GM23338 (cell line): ENCODE measurements around the gene NPAT. TPM values are rescaled to one million over a fixed set of nuclear protein-coding genes. Genes with fewer than 3 reads are reported as not detected.

Experiments used
- ATAC-seq: fragments of 200-7000 bp; cut with Tn5 transposase; 3 replicates; pipeline ENCODE4 v1.9.1; 2020
- DNase-seq: peaks from one replicate; pipeline ENCODE4 v3.0.0-alpha.2; 2015; ENCODE audit warnings: low spot score
- H2AFZ ChIP-seq: fragments of 200-600 bp; sonication (generic); 2 replicates; pipeline ENCODE4 v1.8.0; 2016; ENCODE audit warnings: antibody characterized with exemption, mild to moderate bottlenecking, moderate library complexity
- H3F3A ChIP-seq: fragments of 200-600 bp; sonication (generic); replicated peaks from 2 replicates; pipeline ENCODE4 v1.8.0; 2017; ENCODE audit warnings: antibody characterized with exemption, mixed run types, low read depth
- H3K27ac ChIP-seq: fragments of 200-600 bp; sonication (generic); 2 replicates; pipeline ENCODE4 v1.6.1; 2016; ENCODE audit warnings: low read depth
- H3K27me3 ChIP-seq: fragments of 200-600 bp; sonication (generic); 2 replicates; pipeline ENCODE4 v1.8.0; 2016; ENCODE audit warnings: mild to moderate bottlenecking, mixed run types, moderate library complexity; ENCODE audit not compliant: insufficient read depth
- H3K36me3 ChIP-seq: fragments of 200-600 bp; sonication (generic); 2 replicates; pipeline ENCODE4 v1.8.0; 2016; ENCODE audit warnings: mild to moderate bottlenecking; ENCODE audit not compliant: insufficient read depth
- H3K4me1 ChIP-seq: fragments of 200-600 bp; sonication (generic); 2 replicates; pipeline ENCODE4 v1.8.0; 2016; ENCODE audit warnings: mild to moderate bottlenecking, moderate library complexity; ENCODE audit not compliant: insufficient read depth
- H3K4me2 ChIP-seq: fragments of 200-600 bp; sonication (generic); 2 replicates; pipeline ENCODE4 v1.7.1; 2017; ENCODE audit warnings: mixed run types
- H3K4me3 ChIP-seq: fragments of 200-600 bp; sonication (generic); 2 replicates; pipeline ENCODE4 v1.6.1; 2016; ENCODE audit warnings: mixed run types
- H3K79me2 ChIP-seq: fragments of 200-600 bp; sonication (generic); replicated peaks from 2 replicates; pipeline ENCODE4 v1.8.0; 2017; ENCODE audit warnings: mild to moderate bottlenecking; ENCODE audit not compliant: insufficient read depth
- H3K9me2 ChIP-seq: fragments of 200-600 bp; sonication (generic); 2 replicates; pipeline ENCODE4 v1.8.0; 2017; ENCODE audit not compliant: insufficient read depth
- H4K20me1 ChIP-seq: fragments of 200-600 bp; sonication (generic); replicated peaks from 2 replicates; pipeline ENCODE4 v1.8.0; 2017; ENCODE audit warnings: mild to moderate bottlenecking; ENCODE audit not compliant: insufficient read depth
- H3K27ac Mint-ChIP-seq: 2 replicates; pipeline ENCODE4 v1.8.0; 2020; ENCODE audit warnings: inconsistent platforms, mild to moderate bottlenecking, moderate library complexity, mixed read lengths
- H3K27me3 Mint-ChIP-seq: 3 replicates; pipeline ENCODE4 v1.8.0; 2022; ENCODE audit warnings: low read depth, mild to moderate bottlenecking, moderate library complexity, mixed read lengths, inconsistent platforms; ENCODE audit not compliant: insufficient read depth, poor library complexity
- H3K36me3 Mint-ChIP-seq: 3 replicates; pipeline ENCODE4 v1.8.0; 2021; ENCODE audit warnings: low read depth, mild to moderate bottlenecking, inconsistent platforms, moderate library complexity, mixed read lengths
- H3K4me1 Mint-ChIP-seq: 3 replicates; pipeline ENCODE4 v1.8.0; 2020; ENCODE audit warnings: mild to moderate bottlenecking, inconsistent platforms, mixed read lengths
- H3K4me3 Mint-ChIP-seq: 3 replicates; pipeline ENCODE4 v1.8.0; 2021; ENCODE audit warnings: moderate library complexity, mild to moderate bottlenecking, inconsistent platforms, mixed read lengths
- H3K9me3 Mint-ChIP-seq: 3 replicates; pipeline ENCODE4 v1.8.0; 2020; ENCODE audit warnings: moderate library complexity, mild to moderate bottlenecking, inconsistent platforms, mixed read lengths
- CREB1 ChIP-seq: fragments of 250-450 bp; sonication (Bioruptor Pico); IDR thresholded peaks from 2 replicates; pipeline ENCODE4 v1.5.0; 2020; ENCODE audit warnings: low read depth, mild to moderate bottlenecking, moderate library complexity
- EZH2 ChIP-seq: fragments of 200-600 bp; sonication (generic); IDR thresholded peaks from one replicate; pipeline ENCODE4 v1.8.0; 2017; ENCODE audit warnings: antibody characterized with exemption, mild to moderate bottlenecking, low read depth; ENCODE audit not compliant: unreplicated experiment
- EZH2phosphoT487 ChIP-seq: fragments of 200-600 bp; sonication (generic); IDR thresholded peaks from one replicate; pipeline ENCODE4 v1.8.1; 2018; ENCODE audit warnings: antibody characterized with exemption; ENCODE audit not compliant: unreplicated experiment
- JUNB ChIP-seq: IDR thresholded peaks from one replicate; pipeline ENCODE4 v1.6.1; 2016; ENCODE audit warnings: antibody characterized with exemption; ENCODE audit not compliant: unreplicated experiment
- NANOG ChIP-seq: IDR thresholded peaks from 2 replicates; pipeline ENCODE4 v1.6.1; 2016; ENCODE audit warnings: antibody characterized with exemption, borderline replicate concordance
- POLR2AphosphoS5 ChIP-seq: IDR thresholded peaks from 2 replicates; pipeline ENCODE4 v1.6.1; 2016; ENCODE audit warnings: antibody characterized with exemption, low read depth
- STAT1 ChIP-seq: IDR thresholded peaks from one replicate; pipeline ENCODE4 v1.6.1; 2016; ENCODE audit warnings: antibody characterized with exemption; ENCODE audit not compliant: unreplicated experiment
- ZNF114 ChIP-seq: fragments of 250-450 bp; sonication (Bioruptor Pico); IDR thresholded peaks from 2 replicates; pipeline ENCODE4 v1.5.0; 2020; ENCODE audit warnings: mild to moderate bottlenecking, moderate library complexity
- ZNF331 ChIP-seq: fragments of 250-450 bp; sonication (Bioruptor Pico); IDR thresholded peaks from 2 replicates; pipeline ENCODE4 v1.5.0; 2020; ENCODE audit warnings: low read depth, mild to moderate bottlenecking, moderate library complexity
- ZNF462 ChIP-seq: fragments of 250-450 bp; sonication (Bioruptor Pico); IDR thresholded peaks from 2 replicates; pipeline ENCODE4 v1.5.0; 2020; ENCODE audit warnings: mild to moderate bottlenecking, moderate library complexity
- polyA plus RNA-seq: library from polyadenylated mRNA; unstranded; fragments of >200 nt; fragmentation: Nextera tagmentation; extraction: Ambion mirVana; gene quantifications from 2 replicates; pipeline ENCODE4 v1.2.1, GENCODE V29; 2016
- total RNA-seq: library from RNA; depleted of rRNA; stranded (reverse); fragments of >200 nt; shearing (Covaris generic); gene quantifications from 2 replicates; pipeline ENCODE4 v1.2.3, GENCODE V29; 2014
- TF ChIP-seq, protein P1 (sequence below): IDR thresholded peaks from 2 replicates; pipeline ENCODE4 v1.6.1; 2016; ENCODE audit warnings: antibody characterized with exemption
- TF ChIP-seq, protein P2 (sequence below): IDR thresholded peaks from one replicate; pipeline ENCODE4 v1.6.1; 2018; ENCODE audit warnings: antibody characterized with exemption; ENCODE audit not compliant: unreplicated experiment
- TF ChIP-seq, protein P3 (sequence below), 2 experiments: fragments of 200-600 bp in 1 of 2; sonication (generic) in 1 of 2; conservative IDR thresholded peaks; 2 replicates each; pipeline versions ENCODE4 v1.5.1 to v1.6.1; 2016 to 2017; ENCODE audit warnings: antibody characterized with exemption in 2 of 2, low read depth in 2 of 2, mild to moderate bottlenecking in 2 of 2, moderate library complexity in 1 of 2

The NPAT gene
- total and polyA plus RNA-seq, 2 experiments from 2014 or later: 24.2 to 25.1 TPM

DNA sequence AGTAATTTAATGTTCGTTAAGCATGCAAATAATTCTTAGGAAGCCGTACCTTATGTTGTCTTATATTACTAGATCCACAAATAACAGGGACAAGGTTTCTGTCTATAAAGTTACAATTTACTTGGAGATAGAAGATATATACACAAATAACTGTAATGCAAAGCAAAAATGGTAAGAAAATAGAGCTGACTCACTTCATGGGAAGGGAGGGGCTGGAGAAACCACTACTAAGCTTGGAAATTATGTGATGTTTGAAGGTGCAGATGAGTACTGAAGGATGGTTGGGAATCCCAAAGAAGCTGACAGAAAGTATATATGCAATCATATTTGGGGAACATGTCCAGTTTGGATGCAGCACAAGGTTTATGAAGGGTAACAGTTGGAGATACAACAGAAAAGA is 4.0 kb downstream of the NPAT start:
- Mint-ChIP-seq H3K9me3 (no peaks in the 10 kb centered on the region), H3K4me3 (no peak overlapping the region), H3K4me1 (peaks cover 27% of the 10 kb centered on the region), H3K27ac (no peak overlapping the region), H3K27me3 (no peaks in the 10 kb centered on the region), H3K36me3 (peaks cover 11% of the 10 kb centered on the region; the same call in 2 of the 3 replicates)
- Histone ChIP-seq H3K27ac (0 out of 2 replicates have a peak overlapping the region, but pooled peaks have one; percentile 13), H3K4me3 (no peak overlapping the region), H3F3A (peaks cover 2% of the 10 kb centered on the region), H3K79me2 (peaks cover 88% of the 10 kb centered on the region), H3K36me3 (no peaks in the 10 kb centered on the region), H3K9me2 (no peaks in the 10 kb centered on the region), H3K4me1 (peaks cover 20% of the 10 kb centered on the region), H3K27me3 (no peaks in the 10 kb centered on the region), H3K4me2 (no peak overlapping the region), H2AFZ (no peak overlapping the region), H4K20me1 (peaks cover 45% of the 10 kb centered on the region)
- no peak for DNase-seq
- ATAC-seq: no peak
- TF ChIP-seq STAT1: no peak
- TF ChIP-seq, protein P1, sequence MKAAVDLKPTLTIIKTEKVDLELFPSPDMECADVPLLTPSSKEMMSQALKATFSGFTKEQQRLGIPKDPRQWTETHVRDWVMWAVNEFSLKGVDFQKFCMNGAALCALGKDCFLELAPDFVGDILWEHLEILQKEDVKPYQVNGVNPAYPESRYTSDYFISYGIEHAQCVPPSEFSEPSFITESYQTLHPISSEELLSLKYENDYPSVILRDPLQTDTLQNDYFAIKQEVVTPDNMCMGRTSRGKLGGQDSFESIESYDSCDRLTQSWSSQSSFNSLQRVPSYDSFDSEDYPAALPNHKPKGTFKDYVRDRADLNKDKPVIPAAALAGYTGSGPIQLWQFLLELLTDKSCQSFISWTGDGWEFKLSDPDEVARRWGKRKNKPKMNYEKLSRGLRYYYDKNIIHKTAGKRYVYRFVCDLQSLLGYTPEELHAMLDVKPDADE: no peak
- TF ChIP-seq ZNF331 (CRISPR knock-in tag): no peak
- no peak for TF ChIP-seq CREB1
- TF ChIP-seq, protein P2, sequence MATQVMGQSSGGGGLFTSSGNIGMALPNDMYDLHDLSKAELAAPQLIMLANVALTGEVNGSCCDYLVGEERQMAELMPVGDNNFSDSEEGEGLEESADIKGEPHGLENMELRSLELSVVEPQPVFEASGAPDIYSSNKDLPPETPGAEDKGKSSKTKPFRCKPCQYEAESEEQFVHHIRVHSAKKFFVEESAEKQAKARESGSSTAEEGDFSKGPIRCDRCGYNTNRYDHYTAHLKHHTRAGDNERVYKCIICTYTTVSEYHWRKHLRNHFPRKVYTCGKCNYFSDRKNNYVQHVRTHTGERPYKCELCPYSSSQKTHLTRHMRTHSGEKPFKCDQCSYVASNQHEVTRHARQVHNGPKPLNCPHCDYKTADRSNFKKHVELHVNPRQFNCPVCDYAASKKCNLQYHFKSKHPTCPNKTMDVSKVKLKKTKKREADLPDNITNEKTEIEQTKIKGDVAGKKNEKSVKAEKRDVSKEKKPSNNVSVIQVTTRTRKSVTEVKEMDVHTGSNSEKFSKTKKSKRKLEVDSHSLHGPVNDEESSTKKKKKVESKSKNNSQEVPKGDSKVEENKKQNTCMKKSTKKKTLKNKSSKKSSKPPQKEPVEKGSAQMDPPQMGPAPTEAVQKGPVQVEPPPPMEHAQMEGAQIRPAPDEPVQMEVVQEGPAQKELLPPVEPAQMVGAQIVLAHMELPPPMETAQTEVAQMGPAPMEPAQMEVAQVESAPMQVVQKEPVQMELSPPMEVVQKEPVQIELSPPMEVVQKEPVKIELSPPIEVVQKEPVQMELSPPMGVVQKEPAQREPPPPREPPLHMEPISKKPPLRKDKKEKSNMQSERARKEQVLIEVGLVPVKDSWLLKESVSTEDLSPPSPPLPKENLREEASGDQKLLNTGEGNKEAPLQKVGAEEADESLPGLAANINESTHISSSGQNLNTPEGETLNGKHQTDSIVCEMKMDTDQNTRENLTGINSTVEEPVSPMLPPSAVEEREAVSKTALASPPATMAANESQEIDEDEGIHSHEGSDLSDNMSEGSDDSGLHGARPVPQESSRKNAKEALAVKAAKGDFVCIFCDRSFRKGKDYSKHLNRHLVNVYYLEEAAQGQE: no peak
- TF ChIP-seq EZH2phosphoT487: no peak
- TF ChIP-seq JUNB: no peak
- TF ChIP-seq NANOG: no peak
- no peak for TF ChIP-seq ZNF114
- TF ChIP-seq POLR2AphosphoS5: no peak
- TF ChIP-seq EZH2: no peak
- TF ChIP-seq, protein P3, sequence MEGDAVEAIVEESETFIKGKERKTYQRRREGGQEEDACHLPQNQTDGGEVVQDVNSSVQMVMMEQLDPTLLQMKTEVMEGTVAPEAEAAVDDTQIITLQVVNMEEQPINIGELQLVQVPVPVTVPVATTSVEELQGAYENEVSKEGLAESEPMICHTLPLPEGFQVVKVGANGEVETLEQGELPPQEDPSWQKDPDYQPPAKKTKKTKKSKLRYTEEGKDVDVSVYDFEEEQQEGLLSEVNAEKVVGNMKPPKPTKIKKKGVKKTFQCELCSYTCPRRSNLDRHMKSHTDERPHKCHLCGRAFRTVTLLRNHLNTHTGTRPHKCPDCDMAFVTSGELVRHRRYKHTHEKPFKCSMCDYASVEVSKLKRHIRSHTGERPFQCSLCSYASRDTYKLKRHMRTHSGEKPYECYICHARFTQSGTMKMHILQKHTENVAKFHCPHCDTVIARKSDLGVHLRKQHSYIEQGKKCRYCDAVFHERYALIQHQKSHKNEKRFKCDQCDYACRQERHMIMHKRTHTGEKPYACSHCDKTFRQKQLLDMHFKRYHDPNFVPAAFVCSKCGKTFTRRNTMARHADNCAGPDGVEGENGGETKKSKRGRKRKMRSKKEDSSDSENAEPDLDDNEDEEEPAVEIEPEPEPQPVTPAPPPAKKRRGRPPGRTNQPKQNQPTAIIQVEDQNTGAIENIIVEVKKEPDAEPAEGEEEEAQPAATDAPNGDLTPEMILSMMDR (conservative IDR thresholded peaks at IDR 0.05; ENCODE audit: low read depth in 2 of 2): no peak
- no peak for TF ChIP-seq ZNF462 (CRISPR knock-in tag)
